Gastrocnemius medialis (tissue), 4 donors: ENCODE results near the gene ACADL. TPM values are rescaled to one million over a fixed set of nuclear protein-coding genes. Genes with fewer than 3 reads are reported as not detected.

Source experiments
- ATAC-seq, 2 donors: fragments of 150-250 bp; one replicate each; pipeline ENCODE4 v1.9.1; 2016
- DNase-seq, 2 donors: peaks; one replicate each; pipeline ENCODE4 v3.0.0-alpha.2; 2019
- H3K27ac ChIP-seq, 4 donors: fragments of 200-600 bp; sonication (generic); 1 replicate in 1 of 4; 2 replicates in 3 of 4; pipeline ENCODE4 v1.5.1; 2016 to 2018; ENCODE audit warnings: mild to moderate bottlenecking in 2 of 4, moderate library complexity in 1 of 4
- H3K27me3 ChIP-seq, 3 donors: fragments of 200-600 bp; sonication (generic) in 2 of 3; 1 replicate in 1 of 3; 2 replicates in 2 of 3; pipeline versions ENCODE4 v1.5.1 to v1.6.0; 2016 to 2019; ENCODE audit warnings: mild to moderate bottlenecking in 1 of 3, moderate library complexity in 1 of 3
- H3K36me3 ChIP-seq, 2 donors: fragments of 200-600 bp; sonication (generic) in 1 of 2; one replicate each; pipeline ENCODE4 v1.5.1; 2017 to 2018
- H3K4me1 ChIP-seq, 2 donors: fragments of 200-600 bp; sonication (generic) in 1 of 2; one replicate each; pipeline ENCODE4 v1.5.1; 2016 to 2017; ENCODE audit warnings: mild to moderate bottlenecking in 2 of 2
- H3K4me3 ChIP-seq, 4 donors: fragments of 200-600 bp; sonication (generic) in 3 of 4; 1 replicate in 1 of 4; 2 replicates in 3 of 4; pipeline ENCODE4 v1.5.1; 2016 to 2019; ENCODE audit warnings: mild to moderate bottlenecking in 2 of 4
- H3K9me3 ChIP-seq, 3 donors: fragments of 200-600 bp; sonication (generic) in 2 of 3; 1 replicate in 1 of 3; 2 replicates in 2 of 3; pipeline ENCODE4 v1.5.1; 2016 to 2019
- POLR2A ChIP-seq, 2 donors: fragments of 450-650 bp; IDR thresholded peaks; one replicate each; pipeline ENCODE4 v1.6.1; 2017; ENCODE audit warnings: antibody characterized with exemption in 2 of 2, mild to moderate bottlenecking in 2 of 2, moderate library complexity in 2 of 2
- in situ Hi-C, 4 donors: fragments of 200-750 bp; cut with MboI; loops; one replicate each; pipeline versions ENCODE4 v1.15.0 to v1.8.0; 2017; ENCODE audit warnings: low sequenced_read_pairs in 4 of 4
- intact Hi-C: fragments of 100-400 bp; cut with DNase I; formaldehyde crosslinking; loops from one replicate; pipeline ENCODE4 v1.15.1; 2023; ENCODE audit warnings: low total_unique reads
- total RNA-seq, 4 donors: library from RNA; depleted of rRNA; stranded (reverse); fragments of >200 nt; gene quantifications; one replicate each; pipeline versions ENCODE4 v1.1.0 to v1.2.3, GENCODE V29; 2016
- TF ChIP-seq, protein P1 (sequence below), 5 experiments: fragments of 450-650 bp in 3 of 5; fragments of 200-600 bp in 2 of 5; sonication (generic) in 2 of 5; IDR thresholded peaks in 4 of 5; conservative IDR thresholded peaks in 1 of 5; 1 replicate in 4 of 5; 2 replicates in 1 of 5; pipeline ENCODE4 v1.5.1; 2016 to 2019; ENCODE audit warnings: antibody characterized with exemption in 5 of 5, mild to moderate bottlenecking in 3 of 5, moderate library complexity in 3 of 5

The ACADL gene
- total RNA-seq, 4 donors from 2014 or later = 1.6 to 8.2 (median 5.3) TPM

- H3K9me3 ChIP-seq = no peaks in the 10 kb centered on the region
- ATAC-seq (peak; percentile 83 to 85), DNase-seq (peak; percentile 98 to 99)
- H3K4me1 ChIP-seq = peaks cover 35 to 38% of the 10 kb centered on the region in 2 donors
- TF ChIP-seq, protein P1, sequence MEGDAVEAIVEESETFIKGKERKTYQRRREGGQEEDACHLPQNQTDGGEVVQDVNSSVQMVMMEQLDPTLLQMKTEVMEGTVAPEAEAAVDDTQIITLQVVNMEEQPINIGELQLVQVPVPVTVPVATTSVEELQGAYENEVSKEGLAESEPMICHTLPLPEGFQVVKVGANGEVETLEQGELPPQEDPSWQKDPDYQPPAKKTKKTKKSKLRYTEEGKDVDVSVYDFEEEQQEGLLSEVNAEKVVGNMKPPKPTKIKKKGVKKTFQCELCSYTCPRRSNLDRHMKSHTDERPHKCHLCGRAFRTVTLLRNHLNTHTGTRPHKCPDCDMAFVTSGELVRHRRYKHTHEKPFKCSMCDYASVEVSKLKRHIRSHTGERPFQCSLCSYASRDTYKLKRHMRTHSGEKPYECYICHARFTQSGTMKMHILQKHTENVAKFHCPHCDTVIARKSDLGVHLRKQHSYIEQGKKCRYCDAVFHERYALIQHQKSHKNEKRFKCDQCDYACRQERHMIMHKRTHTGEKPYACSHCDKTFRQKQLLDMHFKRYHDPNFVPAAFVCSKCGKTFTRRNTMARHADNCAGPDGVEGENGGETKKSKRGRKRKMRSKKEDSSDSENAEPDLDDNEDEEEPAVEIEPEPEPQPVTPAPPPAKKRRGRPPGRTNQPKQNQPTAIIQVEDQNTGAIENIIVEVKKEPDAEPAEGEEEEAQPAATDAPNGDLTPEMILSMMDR (IDR thresholded peaks at IDR 0.05 in 4 of 5, conservative IDR thresholded peaks at IDR 0.05 in 1 of 5) = no peak
- peak; percentile 85 to 90 for TF ChIP-seq POLR2A (IDR thresholded peaks at IDR 0.05)
- no peaks in the 10 kb centered on the region for H3K27me3 ChIP-seq
- H3K27ac ChIP-seq = peak within 1 kb of the TSS; percentile 99 to 100 (median 100)
- no peaks in the 10 kb centered on the region for H3K36me3 ChIP-seq
- peak within 1 kb of the TSS; percentile 72 to 96 (median 84) for H3K4me3 ChIP-seq
- intact Hi-C loops = loop anchor here (2.0 to 5.0 kb wide), 3 partner anchors 23 to 169 kb away; partner anchors contain the start of gene RPE
- in situ Hi-C loops = no loop called here
Measured at GRCh38 chr2:210171309-210172218, 53.7 kb downstream of the ACADL start, which contains the start of gene KANSL1L. Gene KANSL1L (minus strand): TSS chr2:210171409. CDS start chr2:210154582, 16,827 bp downstream.

DNA sequence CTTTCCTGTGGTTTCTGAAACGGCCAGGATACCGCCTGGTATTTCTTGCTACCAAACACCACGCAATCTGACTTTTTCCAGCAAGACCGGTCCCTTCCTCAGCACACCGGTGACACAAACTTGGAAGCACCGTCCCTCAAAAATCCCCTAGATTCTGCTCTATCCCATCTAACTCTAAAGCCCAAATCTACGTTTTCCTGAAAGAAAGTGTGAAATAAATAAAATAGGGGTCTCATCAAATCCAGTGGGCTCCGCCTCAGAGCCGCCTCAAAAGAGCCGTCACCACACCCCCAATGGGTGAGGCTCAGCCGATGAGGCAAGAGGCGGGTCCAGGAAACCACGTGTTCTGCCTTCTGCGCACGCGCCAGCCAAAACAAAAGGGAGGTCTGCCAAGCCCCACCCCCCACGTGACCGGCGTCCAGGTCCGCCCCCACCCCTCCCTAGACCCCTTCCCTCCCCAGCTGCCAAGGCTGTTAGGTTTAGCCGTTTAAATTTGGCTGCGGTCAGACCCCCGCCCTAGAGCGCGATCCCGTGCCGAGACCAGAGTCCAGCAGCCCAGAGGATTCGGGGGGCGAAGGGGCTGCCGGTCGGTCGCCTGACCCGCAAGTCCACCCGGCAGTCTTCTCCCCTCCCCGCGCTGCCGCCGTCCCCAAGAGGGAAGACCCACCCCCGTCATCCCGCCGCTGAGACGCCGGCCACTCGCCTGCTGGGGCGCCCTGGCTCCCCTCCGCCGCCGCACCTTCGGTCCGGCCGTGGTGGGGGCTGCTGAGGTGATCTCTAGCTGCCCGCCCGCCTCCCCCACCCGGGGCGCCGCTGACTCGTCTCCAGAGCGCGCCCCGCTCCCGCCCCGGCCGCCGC, 54.6 kb downstream of the ACADL start:
- Histone ChIP-seq H3K36me3 (no peaks in the 10 kb centered on the region), H3K27ac (peak overlapping the region; percentile 99 to 100 (median 100)), H3K27me3 (no peaks in the 10 kb centered on the region), H3K4me3 (peak overlapping the region; percentile 71 to 96 (median 84)), H3K4me1 (peaks cover 44 to 46% of the 10 kb centered on the region in 2 donors), H3K9me3 (no peaks in the 10 kb centered on the region)
- in situ Hi-C loops = no loop called here
- intact Hi-C loops = loop anchor here (2.0 to 5.0 kb wide), 3 partner anchors 24 to 168 kb away; partner anchors contain the start of gene RPE
- peak; percentile 90 to 95 for TF ChIP-seq POLR2A (IDR thresholded peaks at IDR 0.05)
- TF ChIP-seq, protein P1 (IDR thresholded peaks at IDR 0.05 in 4 of 5, conservative IDR thresholded peaks at IDR 0.05 in 1 of 5) = no peak
- ATAC-seq (peak; percentile 83 to 88), DNase-seq (peak; percentile 91 to 92)

DNA sequence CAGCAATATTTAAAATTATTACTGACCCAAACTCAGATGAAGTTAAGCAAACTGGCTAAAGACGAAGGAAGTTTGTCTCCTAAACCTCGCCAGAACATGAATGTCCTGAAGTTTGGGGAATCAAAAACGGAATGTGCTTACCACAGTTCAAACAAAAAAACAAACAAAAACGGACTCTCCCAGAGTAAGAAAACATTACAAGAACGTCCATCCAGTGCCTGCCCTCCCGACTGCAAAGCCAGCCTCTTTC, 55.1 kb downstream of the ACADL start:
- Histone ChIP-seq H3K27me3 (no peaks in the 10 kb centered on the region), H3K9me3 (no peaks in the 10 kb centered on the region), H3K36me3 (no peaks in the 10 kb centered on the region), H3K4me3 (peak overlapping the region; percentile 71 to 96 (median 84)), H3K27ac (peak overlapping the region; percentile 99 to 100 (median 100)), H3K4me1 (peaks cover 46 to 52% of the 10 kb centered on the region in 2 donors)
- in situ Hi-C loops = no loop called here
- intact Hi-C loops = loop anchor here (2.0 to 5.0 kb wide), 3 partner anchors 25 to 167 kb away; partner anchors contain the start of gene RPE
- TF ChIP-seq, protein P1 (IDR thresholded peaks at IDR 0.05 in 4 of 5, conservative IDR thresholded peaks at IDR 0.05 in 1 of 5) = no peak
- no peak for TF ChIP-seq POLR2A (IDR thresholded peaks at IDR 0.05)
- DNase-seq (no peak), ATAC-seq (no peak)

DNA sequence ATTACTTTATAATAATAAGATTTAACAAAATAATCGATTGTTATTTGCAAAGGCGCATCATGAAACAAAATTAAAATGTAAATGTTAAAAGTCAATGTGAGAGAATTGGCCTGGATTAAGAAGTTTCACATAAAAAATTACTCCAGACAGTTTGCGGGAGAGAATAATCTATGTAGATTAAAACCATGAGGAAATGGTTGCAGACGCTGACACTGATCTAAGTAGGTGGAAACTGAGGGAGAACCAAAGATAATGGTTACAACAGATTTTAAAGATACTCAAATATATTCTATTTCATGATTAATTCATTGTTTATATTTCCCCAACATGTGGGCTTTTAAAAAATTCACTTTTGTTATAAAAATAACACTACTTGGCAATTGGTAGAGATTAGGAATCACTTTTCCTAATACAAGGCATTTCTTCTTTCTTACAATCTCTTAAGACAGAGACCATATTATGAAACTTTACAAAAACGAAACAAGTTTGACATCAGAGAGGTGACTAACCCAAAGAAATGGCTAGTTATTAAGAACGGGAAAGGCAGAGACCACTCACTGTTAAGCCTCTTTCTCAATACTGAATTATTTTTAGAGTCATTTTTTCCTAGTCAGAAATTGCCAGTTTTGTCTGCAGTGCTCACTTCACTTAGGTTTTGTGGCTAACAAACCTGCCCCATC, 55.6 kb downstream of the ACADL start:
- Histone ChIP-seq H3K4me1 (peaks cover 46 to 52% of the 10 kb centered on the region in 2 donors), H3K36me3 (no peaks in the 10 kb centered on the region), H3K4me3 (peak overlapping the region; percentile 71 to 96 (median 84)), H3K27me3 (no peaks in the 10 kb centered on the region), H3K27ac (peak overlapping the region; percentile 99 to 100 (median 100)), H3K9me3 (no peaks in the 10 kb centered on the region)
- intact Hi-C loops (loop anchor here (2.0 to 5.0 kb wide), 3 partner anchors 25 to 167 kb away; partner anchors contain the start of gene RPE), in situ Hi-C loops (no loop called here)
- ATAC-seq (no peak), DNase-seq (no peak)
- TF ChIP-seq, protein P1 (IDR thresholded peaks at IDR 0.05 in 4 of 5, conservative IDR thresholded peaks at IDR 0.05 in 1 of 5) = no peak
- no peak for TF ChIP-seq POLR2A (IDR thresholded peaks at IDR 0.05)
